HCT116 (cell line): Measurements from ENCODE around the gene PNRC1.

ENCODE experiments used
- EZH2 ChIP-seq: fragments of 200-600 bp; sonication (generic); IDR thresholded peaks from 2 replicates; pipeline ENCODE4 v1.6.1; 2017; ENCODE audit warnings: antibody characterized with exemption, mixed run types
- JUND ChIP-seq: IDR thresholded peaks from 2 replicates; pipeline ENCODE4 v1.6.1; 2012
- POLR2A ChIP-seq: IDR thresholded peaks from 2 replicates; pipeline ENCODE4 v1.7.0; 2011; ENCODE audit warnings: borderline replicate concordance; ENCODE audit not compliant: insufficient read depth, insufficient read length; ENCODE audit errors: extremely low read depth
- SRF ChIP-seq: IDR thresholded peaks from 2 replicates; pipeline ENCODE4 v1.6.1; 2012; ENCODE audit warnings: low read depth
- ZFX ChIP-seq: fragments of 450-650 bp; IDR thresholded peaks from 2 replicates; pipeline ENCODE4 v1.6.1; 2017
- TF ChIP-seq, protein P1 (sequence below), 3 experiments: fragments of 200-600 bp in 1 of 3; sonication (generic) in 1 of 3; IDR thresholded peaks in 2 of 3; conservative IDR thresholded peaks in 1 of 3; 2 replicates each; pipeline ENCODE4 v1.5.1; 2012 to 2017; ENCODE audit warnings: low read depth in 2 of 3, low read length in 2 of 3, antibody characterized with exemption in 1 of 3, borderline replicate concordance in 1 of 3, control low read depth in 1 of 3, mild to moderate bottlenecking in 1 of 3, mixed read lengths in 1 of 3, mixed run types in 1 of 3, moderate library complexity in 1 of 3; ENCODE audit not compliant: insufficient read depth in 1 of 3
- TF ChIP-seq, protein P2 (sequence below): IDR thresholded peaks from 2 replicates; pipeline ENCODE4 v1.6.1; 2012
- TF ChIP-seq, protein P3 (sequence below): IDR thresholded peaks from 2 replicates; pipeline ENCODE4 v1.6.1; 2012; ENCODE audit warnings: low read depth

DNA sequence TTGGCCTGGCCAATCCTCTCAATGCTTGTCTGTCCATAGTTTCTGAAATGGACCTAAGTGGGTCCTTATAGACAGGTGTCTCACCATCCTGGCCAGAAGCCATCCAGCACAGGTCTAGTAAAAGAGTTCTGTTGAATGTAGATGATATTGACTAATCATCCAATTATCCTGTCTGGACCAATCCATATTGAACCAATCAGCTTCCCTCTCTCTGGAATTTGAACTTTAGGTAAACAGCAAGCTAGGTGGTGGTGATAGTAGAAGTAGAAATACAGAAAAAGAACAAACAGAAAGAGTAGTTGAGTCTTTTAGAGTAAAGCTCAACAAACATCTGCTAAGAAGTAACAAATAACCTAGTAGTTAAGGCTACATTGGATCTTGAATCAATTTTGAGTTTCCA, 9.5 kb upstream of the PNRC1 start:
- TF ChIP-seq, protein P1, sequence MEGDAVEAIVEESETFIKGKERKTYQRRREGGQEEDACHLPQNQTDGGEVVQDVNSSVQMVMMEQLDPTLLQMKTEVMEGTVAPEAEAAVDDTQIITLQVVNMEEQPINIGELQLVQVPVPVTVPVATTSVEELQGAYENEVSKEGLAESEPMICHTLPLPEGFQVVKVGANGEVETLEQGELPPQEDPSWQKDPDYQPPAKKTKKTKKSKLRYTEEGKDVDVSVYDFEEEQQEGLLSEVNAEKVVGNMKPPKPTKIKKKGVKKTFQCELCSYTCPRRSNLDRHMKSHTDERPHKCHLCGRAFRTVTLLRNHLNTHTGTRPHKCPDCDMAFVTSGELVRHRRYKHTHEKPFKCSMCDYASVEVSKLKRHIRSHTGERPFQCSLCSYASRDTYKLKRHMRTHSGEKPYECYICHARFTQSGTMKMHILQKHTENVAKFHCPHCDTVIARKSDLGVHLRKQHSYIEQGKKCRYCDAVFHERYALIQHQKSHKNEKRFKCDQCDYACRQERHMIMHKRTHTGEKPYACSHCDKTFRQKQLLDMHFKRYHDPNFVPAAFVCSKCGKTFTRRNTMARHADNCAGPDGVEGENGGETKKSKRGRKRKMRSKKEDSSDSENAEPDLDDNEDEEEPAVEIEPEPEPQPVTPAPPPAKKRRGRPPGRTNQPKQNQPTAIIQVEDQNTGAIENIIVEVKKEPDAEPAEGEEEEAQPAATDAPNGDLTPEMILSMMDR (IDR thresholded peaks at IDR 0.05 in 2 of 3, conservative IDR thresholded peaks at IDR 0.05 in 1 of 3; ENCODE audit: borderline replicate concordance in 1 of 3, insufficient read depth in 1 of 3, low read depth in 2 of 3, low read length in 2 of 3), result no peak
- TF ChIP-seq ZFX (no peak), SRF (no peak), JUND (no peak), POLR2A (no peak), EZH2 (no peak)
- TF ChIP-seq, protein P2, sequence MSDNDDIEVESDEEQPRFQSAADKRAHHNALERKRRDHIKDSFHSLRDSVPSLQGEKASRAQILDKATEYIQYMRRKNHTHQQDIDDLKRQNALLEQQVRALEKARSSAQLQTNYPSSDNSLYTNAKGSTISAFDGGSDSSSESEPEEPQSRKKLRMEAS, result no peak
- TF ChIP-seq, protein P3, sequence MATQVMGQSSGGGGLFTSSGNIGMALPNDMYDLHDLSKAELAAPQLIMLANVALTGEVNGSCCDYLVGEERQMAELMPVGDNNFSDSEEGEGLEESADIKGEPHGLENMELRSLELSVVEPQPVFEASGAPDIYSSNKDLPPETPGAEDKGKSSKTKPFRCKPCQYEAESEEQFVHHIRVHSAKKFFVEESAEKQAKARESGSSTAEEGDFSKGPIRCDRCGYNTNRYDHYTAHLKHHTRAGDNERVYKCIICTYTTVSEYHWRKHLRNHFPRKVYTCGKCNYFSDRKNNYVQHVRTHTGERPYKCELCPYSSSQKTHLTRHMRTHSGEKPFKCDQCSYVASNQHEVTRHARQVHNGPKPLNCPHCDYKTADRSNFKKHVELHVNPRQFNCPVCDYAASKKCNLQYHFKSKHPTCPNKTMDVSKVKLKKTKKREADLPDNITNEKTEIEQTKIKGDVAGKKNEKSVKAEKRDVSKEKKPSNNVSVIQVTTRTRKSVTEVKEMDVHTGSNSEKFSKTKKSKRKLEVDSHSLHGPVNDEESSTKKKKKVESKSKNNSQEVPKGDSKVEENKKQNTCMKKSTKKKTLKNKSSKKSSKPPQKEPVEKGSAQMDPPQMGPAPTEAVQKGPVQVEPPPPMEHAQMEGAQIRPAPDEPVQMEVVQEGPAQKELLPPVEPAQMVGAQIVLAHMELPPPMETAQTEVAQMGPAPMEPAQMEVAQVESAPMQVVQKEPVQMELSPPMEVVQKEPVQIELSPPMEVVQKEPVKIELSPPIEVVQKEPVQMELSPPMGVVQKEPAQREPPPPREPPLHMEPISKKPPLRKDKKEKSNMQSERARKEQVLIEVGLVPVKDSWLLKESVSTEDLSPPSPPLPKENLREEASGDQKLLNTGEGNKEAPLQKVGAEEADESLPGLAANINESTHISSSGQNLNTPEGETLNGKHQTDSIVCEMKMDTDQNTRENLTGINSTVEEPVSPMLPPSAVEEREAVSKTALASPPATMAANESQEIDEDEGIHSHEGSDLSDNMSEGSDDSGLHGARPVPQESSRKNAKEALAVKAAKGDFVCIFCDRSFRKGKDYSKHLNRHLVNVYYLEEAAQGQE, result no peak
